ENCODE measurements around the gene METTL6. TPM values are rescaled to one million over a fixed set of nuclear protein-coding genes. Genes with fewer than 3 reads are reported as not detected.
A peak's percentile ranks its signal among the peaks of the same experiment; 100 is the strongest.

Gene METTL6
- 1 to 10 TPM; 7.5 to 8.3 (median 8.1) TPM for total RNA-seq
- polyA plus RNA-seq: 10 to 100 TPM in 2 of 3 donors, 1 to 10 TPM in 1; 6.5 to 18.5 (median 14.3) TPM
- long read RNA-seq, donor 1, full-length matches to known transcripts: 5 of 11 reads
- long read RNA-seq, donor 1, partial matches to known transcripts: 0 of 11 reads
- long read RNA-seq, donor 1, other reads (novel, unspliced or antisense): 6 of 11 reads
- long read RNA-seq, donor 2, full-length matches to known transcripts: 5 of 21 reads
- long read RNA-seq, donor 2, partial matches to known transcripts: 1 of 21 reads
- long read RNA-seq, donor 2, other reads (novel, unspliced or antisense): 15 of 21 reads

- 0% methylated on average over 51 to 52 of the region's 52 CpGs for WGBS, 3 donors
- peaks cover 31% of the 10 kb centered on the region for H3K4me1 ChIP-seq
- no peaks in the 10 kb centered on the region for H3K27me3 ChIP-seq (ENCODE audit: insufficient read depth in 3 of 3, low read length in 2 of 3)
These were observed at the start of gene METTL6, which contains the start of gene EAF1 for GRCh38 chr3:15427182-15427880. METTL6 (minus strand) TSS chr3:15427544; CDS start chr3:15426511, 1,033 bp downstream. EAF1 (plus strand) TSS chr3:15427598; CDS start chr3:15427780, 182 bp downstream.

GRCh38 chr3:15476378-15476777, 49.0 kb upstream of the METTL6 start:
- 56 to 60% (median 57%) methylated on average over 3 of the region's 3 CpGs for WGBS, 3 donors

More at GRCh38 chr3:15427182-15427880, at the start of gene METTL6, which contains the start of gene EAF1:
- H3K4me3 ChIP-seq: peak within 1 kb of the TSS; percentile 80
- DNase-seq (peak; percentile 87 to 91), ATAC-seq (peak; percentile 91 to 96 (median 94))
- peak within 1 kb of the TSS; percentile 86 for H3K27ac ChIP-seq
- H3K9me3 ChIP-seq: no peaks in the 10 kb centered on the region
- intact Hi-C loops (cut with DNase I): loop anchor here (2.0 to 5.0 kb wide), 2 partner anchors 125 to 129 kb away; no protein-coding TSS in a partner anchor
- H3K36me3 ChIP-seq (ENCODE audit: insufficient read depth in 1 of 2, low read depth in 1 of 2): peaks cover 0 to 59% of the 10 kb centered on the region in 2 donors
- peak; percentile 14 for TF ChIP-seq CTCF (IDR thresholded peaks at IDR 0.05)

GRCh38 chr3:15475161-15475560, 47.8 kb upstream of the METTL6 start:
- Histone ChIP-seq H3K36me3 (ENCODE audit: insufficient read depth in 1 of 2, low read depth in 1 of 2) (peaks cover 2 to 23% of the 10 kb centered on the region in 2 donors), H3K27me3 (ENCODE audit: insufficient read depth in 3 of 3, low read length in 2 of 3) (no peaks in the 10 kb centered on the region), H3K27ac (no peak overlapping the region), H3K4me3 (no peak overlapping the region), H3K4me1 (peaks cover 12% of the 10 kb centered on the region), H3K9me3 (no peaks in the 10 kb centered on the region)
- ATAC-seq (no peak), DNase-seq (no peak)
- intact Hi-C loops (cut with DNase I): no loop called here
- WGBS, 3 donors: 33 to 47% (median 43%) methylated on average over 5 of the region's 5 CpGs
- no peak for TF ChIP-seq CTCF (IDR thresholded peaks at IDR 0.05)

More at GRCh38 chr3:15476378-15476777, 49.0 kb upstream of the METTL6 start:
- DNase-seq (no peak), ATAC-seq (peak; percentile 21 to 60 (median 57))
- H3K9me3 ChIP-seq: no peaks in the 10 kb centered on the region
- peak overlapping the region; percentile 57 for H3K27ac ChIP-seq
- H3K27me3 ChIP-seq (ENCODE audit: insufficient read depth in 3 of 3, low read length in 2 of 3): no peaks in the 10 kb centered on the region
- peaks cover 2 to 23% of the 10 kb centered on the region in 2 donors for H3K36me3 ChIP-seq (ENCODE audit: insufficient read depth in 1 of 2, low read depth in 1 of 2)
- H3K4me1 ChIP-seq: peaks cover 12% of the 10 kb centered on the region
- intact Hi-C loops (cut with DNase I): no loop called here
- H3K4me3 ChIP-seq: no peak overlapping the region
- TF ChIP-seq CTCF (IDR thresholded peaks at IDR 0.05): no peak

GRCh38 chr3:15471861-15472260, 44.5 kb upstream of the METTL6 start:
- no peaks in the 10 kb centered on the region for H3K27me3 ChIP-seq (ENCODE audit: insufficient read depth in 3 of 3, low read length in 2 of 3)
- DNase-seq (no peak), ATAC-seq (no peak)
- WGBS, 3 donors: 77 to 85% (median 85%) methylated on average over 3 of the region's 3 CpGs
- H3K9me3 ChIP-seq: no peaks in the 10 kb centered on the region
- intact Hi-C loops (cut with DNase I): loop anchor here in 1 of 2 donors (5.0 kb wide), 1 partner anchor 35 kb away; no protein-coding TSS in a partner anchor
- no peak overlapping the region for H3K4me3 ChIP-seq
- peaks cover 16% of the 10 kb centered on the region for H3K4me1 ChIP-seq
- no peak for TF ChIP-seq CTCF (IDR thresholded peaks at IDR 0.05)
- peak overlapping the region; percentile 17 for H3K27ac ChIP-seq
- H3K36me3 ChIP-seq (ENCODE audit: insufficient read depth in 1 of 2, low read depth in 1 of 2): peaks cover 2 to 23% of the 10 kb centered on the region in 2 donors
